SU-DHL-6 (cell line): Measurements from ENCODE around the gene ZFHX2.

Source experiments
- EZH2phosphoT487 ChIP-seq: fragments of 200-600 bp; sonication (generic), shearing (Covaris generic); conservative IDR thresholded peaks from 2 replicates; pipeline ENCODE4 v1.6.1; 2018; ENCODE audit warnings: mild to moderate bottlenecking, antibody characterized with exemption, low read length, moderate library complexity, mixed read lengths
- TF ChIP-seq, protein P1 (sequence below): fragments of 200-600 bp; sonication (generic); IDR thresholded peaks from one replicate; pipeline ENCODE4 v1.5.1; 2017; ENCODE audit warnings: antibody characterized with exemption, mild to moderate bottlenecking, low read length, moderate library complexity; ENCODE audit not compliant: insufficient read depth, poor library complexity, severe bottlenecking

DNA sequence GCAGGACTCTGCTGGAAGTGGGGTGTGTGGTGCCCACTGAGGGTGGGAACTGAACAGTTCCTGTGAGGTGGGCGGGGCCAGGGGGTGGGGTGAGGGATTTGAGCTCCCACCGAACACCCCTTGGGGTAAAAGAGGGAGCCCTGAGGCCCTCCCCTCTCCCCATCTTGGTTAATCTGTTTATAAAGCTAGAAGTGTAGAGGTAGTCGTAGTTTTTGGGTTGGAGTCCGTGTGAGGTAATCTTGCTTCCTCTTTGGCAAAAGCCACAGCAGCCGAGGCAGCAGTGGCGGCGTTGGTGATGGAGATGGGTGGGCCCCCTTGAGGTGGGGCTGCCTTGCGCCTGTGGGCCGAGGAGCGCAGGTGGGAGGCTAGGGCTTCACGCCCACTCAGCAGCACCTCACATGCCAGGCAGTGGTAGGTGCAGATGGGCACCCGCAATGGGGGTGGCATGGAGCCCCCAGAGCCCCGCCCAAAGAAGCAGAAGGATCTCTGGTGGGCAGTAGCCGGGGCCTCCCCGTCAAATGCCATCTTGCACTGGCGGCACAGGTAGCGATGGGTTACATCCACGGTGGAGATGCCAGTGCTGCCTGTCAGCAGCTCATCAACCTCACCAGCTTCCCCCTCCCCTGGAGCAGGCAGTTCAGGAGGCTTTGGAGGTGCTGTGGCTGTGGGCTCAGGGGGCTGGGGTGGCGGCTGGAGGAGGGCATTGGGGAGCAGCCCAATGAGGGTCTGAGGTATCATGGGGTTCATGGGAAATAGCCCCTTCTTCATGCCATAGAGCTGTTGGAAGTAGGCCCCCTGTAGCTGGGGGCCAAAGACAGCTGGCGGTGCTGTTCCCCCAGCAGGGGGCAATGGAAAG, 29.6 kb downstream of the ZFHX2 start:
- TF ChIP-seq, protein P1, sequence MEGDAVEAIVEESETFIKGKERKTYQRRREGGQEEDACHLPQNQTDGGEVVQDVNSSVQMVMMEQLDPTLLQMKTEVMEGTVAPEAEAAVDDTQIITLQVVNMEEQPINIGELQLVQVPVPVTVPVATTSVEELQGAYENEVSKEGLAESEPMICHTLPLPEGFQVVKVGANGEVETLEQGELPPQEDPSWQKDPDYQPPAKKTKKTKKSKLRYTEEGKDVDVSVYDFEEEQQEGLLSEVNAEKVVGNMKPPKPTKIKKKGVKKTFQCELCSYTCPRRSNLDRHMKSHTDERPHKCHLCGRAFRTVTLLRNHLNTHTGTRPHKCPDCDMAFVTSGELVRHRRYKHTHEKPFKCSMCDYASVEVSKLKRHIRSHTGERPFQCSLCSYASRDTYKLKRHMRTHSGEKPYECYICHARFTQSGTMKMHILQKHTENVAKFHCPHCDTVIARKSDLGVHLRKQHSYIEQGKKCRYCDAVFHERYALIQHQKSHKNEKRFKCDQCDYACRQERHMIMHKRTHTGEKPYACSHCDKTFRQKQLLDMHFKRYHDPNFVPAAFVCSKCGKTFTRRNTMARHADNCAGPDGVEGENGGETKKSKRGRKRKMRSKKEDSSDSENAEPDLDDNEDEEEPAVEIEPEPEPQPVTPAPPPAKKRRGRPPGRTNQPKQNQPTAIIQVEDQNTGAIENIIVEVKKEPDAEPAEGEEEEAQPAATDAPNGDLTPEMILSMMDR, result no peak
- TF ChIP-seq EZH2phosphoT487, result no peak
